IPS-18a (cell line): Measurements from ENCODE around the gene PURB.
A peak's percentile ranks its signal among the peaks of the same experiment; 100 is the strongest.
"Not testable (repeated sequence)": the region's sequence is repeated elsewhere in the genome, so short reads cannot be mapped to it uniquely, and the experiment has no call there.

Experiments
- H3K27ac ChIP-seq: one replicate; pipeline ENCODE4 v1.5.1; 2013; ENCODE audit warnings: low read length
- H3K27me3 ChIP-seq: one replicate; pipeline ENCODE4 v1.6.1; 2013; ENCODE audit warnings: mild to moderate bottlenecking, low read length; ENCODE audit not compliant: control insufficient read depth, insufficient read depth
- H3K36me3 ChIP-seq: one replicate; pipeline ENCODE4 v1.6.1; 2013; ENCODE audit warnings: low read depth, low read length; ENCODE audit not compliant: control insufficient read depth
- H3K4me1 ChIP-seq: one replicate; pipeline ENCODE4 v1.6.1; 2013; ENCODE audit warnings: low read depth, low read length; ENCODE audit not compliant: control insufficient read depth
- H3K4me3 ChIP-seq: one replicate; pipeline ENCODE4 v1.5.1; 2013; ENCODE audit warnings: low read length
- H3K9ac ChIP-seq: one replicate; pipeline ENCODE4 v1.6.1; 2013; ENCODE audit warnings: mild to moderate bottlenecking, low read length, moderate library complexity
- H3K9me3 ChIP-seq: one replicate; pipeline ENCODE4 v1.6.1; 2013; ENCODE audit warnings: low read depth, low read length; ENCODE audit not compliant: control insufficient read depth

The PURB gene

GRCh38 chr7:44871918-44872317, 13.4 kb downstream of the PURB start:
- H3K27ac ChIP-seq, H3K4me1 ChIP-seq, H3K9ac ChIP-seq, H3K4me3 ChIP-seq, H3K27me3 ChIP-seq, H3K9me3 ChIP-seq, H3K36me3 ChIP-seq: not testable (repeated sequence)

- not testable (repeated sequence) for H3K9ac ChIP-seq, H3K36me3 ChIP-seq, H3K4me1 ChIP-seq, H3K27me3 ChIP-seq, H3K4me3 ChIP-seq, H3K9me3 ChIP-seq, H3K27ac ChIP-seq
Observed at GRCh38 chr7:44870780-44871179, 14.6 kb downstream of the PURB start.

GRCh38 chr7:44870336-44870735, 15.0 kb downstream of the PURB start:
- not testable (repeated sequence) for H3K9me3 ChIP-seq, H3K36me3 ChIP-seq, H3K9ac ChIP-seq, H3K27me3 ChIP-seq, H3K4me3 ChIP-seq, H3K4me1 ChIP-seq, H3K27ac ChIP-seq

DNA sequence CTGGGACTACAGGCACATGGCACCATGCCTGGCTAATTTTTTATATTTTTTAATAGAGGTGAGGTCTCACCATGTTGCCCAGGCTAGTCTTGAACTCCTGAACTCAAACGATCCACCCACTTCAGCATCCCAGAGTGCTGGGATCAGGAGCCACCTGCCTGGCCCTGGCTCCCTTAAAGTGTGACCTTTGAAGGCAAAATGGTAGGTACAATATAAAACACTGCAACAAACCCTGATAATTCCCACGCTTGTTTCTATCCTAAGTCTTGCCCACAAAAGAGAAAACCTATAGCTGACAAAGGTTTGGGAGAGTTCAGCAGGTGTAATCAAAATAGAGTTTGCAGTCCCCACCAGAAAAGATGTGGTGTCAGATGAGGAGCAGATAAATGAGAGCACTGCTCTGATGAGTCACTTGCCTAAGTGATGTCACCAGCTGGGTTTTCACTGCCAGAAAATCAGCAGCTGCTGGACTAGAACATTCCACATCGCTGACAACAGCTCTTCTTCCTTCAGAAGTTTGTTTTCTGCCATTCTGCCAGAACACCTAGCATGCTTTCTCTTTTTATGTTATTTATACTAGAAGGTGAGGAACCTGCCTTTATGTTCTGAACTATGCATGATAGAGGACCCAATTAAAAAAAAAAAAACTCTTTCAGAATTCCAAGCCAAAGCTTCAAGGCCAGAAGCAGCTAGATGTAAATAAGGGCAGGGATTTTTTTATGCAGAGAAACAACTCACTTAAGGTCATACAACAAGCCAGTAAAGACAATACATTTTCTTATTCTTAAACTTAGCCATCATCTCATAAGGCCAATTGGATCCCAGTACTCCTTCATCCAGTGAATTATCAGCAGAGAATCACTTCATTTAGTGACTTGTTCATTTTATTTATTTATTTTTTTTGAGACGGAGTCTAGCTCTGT, 18.0 kb downstream of the PURB start:
- H3K9ac ChIP-seq: no peak overlapping the region
- H3K36me3 ChIP-seq: no peaks in the 10 kb centered on the region
- no peak overlapping the region for H3K4me3 ChIP-seq
- no peaks in the 10 kb centered on the region for H3K9me3 ChIP-seq
- H3K27ac ChIP-seq: no peak overlapping the region
- H3K27me3 ChIP-seq: no peaks in the 10 kb centered on the region
- no peaks in the 10 kb centered on the region for H3K4me1 ChIP-seq

- H3K4me1 ChIP-seq, H3K36me3 ChIP-seq, H3K9ac ChIP-seq, H3K9me3 ChIP-seq, H3K27me3 ChIP-seq, H3K27ac ChIP-seq, H3K4me3 ChIP-seq: not testable (repeated sequence)
Observed at GRCh38 chr7:44861949-44862348, 23.4 kb downstream of the PURB start.

DNA sequence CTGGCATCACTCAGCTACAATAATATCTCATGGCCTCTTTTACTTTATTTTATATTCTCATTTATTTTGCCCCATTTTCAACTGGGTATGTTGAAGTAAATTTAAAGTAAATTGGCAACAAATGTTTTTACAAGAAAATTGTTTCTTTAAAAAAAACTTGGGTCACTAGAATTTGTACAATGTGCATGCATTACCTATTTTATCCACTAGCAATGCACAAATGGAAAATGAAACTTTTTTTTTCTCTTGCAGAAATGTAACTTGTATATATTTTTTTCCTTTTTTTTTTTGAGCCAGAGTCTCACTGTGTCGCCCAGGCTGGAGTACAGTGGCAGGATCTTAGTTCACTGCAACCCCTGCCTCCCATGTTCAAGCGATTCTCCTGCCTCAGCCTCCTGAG, 27.2 kb downstream of the PURB start:
- no peaks in the 10 kb centered on the region for H3K9me3 ChIP-seq
- no peaks in the 10 kb centered on the region for H3K4me1 ChIP-seq
- H3K9ac ChIP-seq: no peak overlapping the region
- no peaks in the 10 kb centered on the region for H3K36me3 ChIP-seq
- no peak overlapping the region for H3K4me3 ChIP-seq
- no peaks in the 10 kb centered on the region for H3K27me3 ChIP-seq
- no peak overlapping the region for H3K27ac ChIP-seq

GRCh38 chr7:44854644-44855364, 30.5 kb downstream of the PURB start:
- no peak overlapping the region for H3K9ac ChIP-seq
- no peaks in the 10 kb centered on the region for H3K9me3 ChIP-seq
- H3K27ac ChIP-seq: no peak overlapping the region
- no peaks in the 10 kb centered on the region for H3K4me1 ChIP-seq
- no peaks in the 10 kb centered on the region for H3K36me3 ChIP-seq
- no peak overlapping the region for H3K4me3 ChIP-seq
- no peaks in the 10 kb centered on the region for H3K27me3 ChIP-seq

DNA sequence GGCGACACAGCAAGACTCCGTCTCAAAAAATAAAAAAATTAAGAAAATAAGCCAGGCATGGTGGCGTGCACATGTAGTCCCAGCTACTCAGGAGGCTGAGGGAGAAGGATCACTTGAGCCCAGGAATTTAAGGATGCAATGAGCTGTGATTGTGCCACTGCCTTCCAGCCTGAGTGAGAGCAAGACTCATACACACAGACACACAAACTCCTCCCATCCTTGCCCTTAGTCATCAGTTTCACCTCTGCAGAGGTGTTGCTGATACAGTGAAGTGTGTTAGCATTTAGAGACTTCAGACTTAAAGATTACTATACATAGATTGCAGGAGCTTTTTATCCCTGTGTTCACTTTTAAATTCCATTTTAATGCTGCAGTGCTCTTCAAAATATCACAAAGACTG, 31.9 kb downstream of the PURB start:
- Histone ChIP-seq H3K27me3 (no peaks in the 10 kb centered on the region), H3K9ac (no peak overlapping the region), H3K27ac (no peak overlapping the region), H3K4me3 (no peak overlapping the region), H3K9me3 (no peaks in the 10 kb centered on the region), H3K36me3 (no peaks in the 10 kb centered on the region), H3K4me1 (no peaks in the 10 kb centered on the region)

- Histone ChIP-seq H3K9me3 (no peaks in the 10 kb centered on the region), H3K4me3 (no peak overlapping the region), H3K36me3 (no peaks in the 10 kb centered on the region), H3K27me3 (no peaks in the 10 kb centered on the region), H3K4me1 (no peaks in the 10 kb centered on the region), H3K9ac (no peak overlapping the region), H3K27ac (no peak overlapping the region)
Observed at GRCh38 chr7:44852590-44852989, 32.7 kb downstream of the PURB start.

- no peaks in the 10 kb centered on the region for H3K27me3 ChIP-seq
Observed at GRCh38 chr7:44849885-44850544, 35.3 kb downstream of the PURB start.

DNA sequence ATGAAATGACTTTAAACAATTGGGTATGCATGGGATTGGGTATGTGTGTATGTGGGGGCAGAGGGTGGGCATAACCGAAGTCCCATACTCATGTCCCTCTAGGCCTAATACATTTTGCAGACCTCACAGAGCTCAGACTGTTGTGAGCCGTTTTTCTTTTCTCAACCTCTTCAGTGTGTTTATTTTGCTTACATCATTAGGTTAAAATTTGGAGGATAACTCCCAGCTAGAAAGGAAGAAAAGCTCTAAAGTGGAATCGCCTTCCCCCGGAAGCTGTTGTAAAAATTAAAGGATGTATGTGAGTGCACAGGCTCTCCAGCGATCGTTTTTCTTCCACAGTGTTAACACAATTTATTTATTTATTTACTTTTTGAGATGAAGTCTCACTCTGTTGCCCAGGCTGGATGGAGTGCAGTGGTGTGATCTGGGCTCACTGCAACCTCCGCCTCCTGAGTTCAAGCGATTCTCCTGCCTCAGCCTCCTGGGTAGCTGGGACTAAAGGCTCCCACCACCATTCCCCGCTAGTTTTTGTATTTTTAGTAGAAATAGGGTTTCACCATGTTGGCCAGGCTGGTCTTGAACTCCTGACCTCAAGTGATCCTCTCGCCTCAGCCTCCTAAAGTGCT, 36.0 kb downstream of the PURB start:
- Histone ChIP-seq H3K4me1 (no peaks in the 10 kb centered on the region), H3K36me3 (no peaks in the 10 kb centered on the region), H3K9ac (peak overlapping the region; percentile 94), H3K9me3 (no peaks in the 10 kb centered on the region), H3K4me3 (peak overlapping the region; percentile 80), H3K27me3 (no peaks in the 10 kb centered on the region), H3K27ac (no peak overlapping the region)

More at GRCh38 chr7:44849885-44850544, 35.3 kb downstream of the PURB start:
- H3K4me3 ChIP-seq: no peak overlapping the region
- H3K9ac ChIP-seq: no peak overlapping the region
- H3K9me3 ChIP-seq: no peaks in the 10 kb centered on the region
- H3K36me3 ChIP-seq: no peaks in the 10 kb centered on the region
- no peaks in the 10 kb centered on the region for H3K4me1 ChIP-seq
- H3K27ac ChIP-seq: no peak overlapping the region
